IPS-18a (cell line): ENCODE data around the gene DEAF1.
"Not testable (repeated sequence)": the region's sequence is repeated elsewhere in the genome, so short reads cannot be mapped to it uniquely, and the experiment has no call there.

ENCODE experiments used
- H3K27ac ChIP-seq: one replicate; pipeline ENCODE4 v1.5.1; 2013; ENCODE audit warnings: low read length
- H3K27me3 ChIP-seq: one replicate; pipeline ENCODE4 v1.6.1; 2013; ENCODE audit warnings: mild to moderate bottlenecking, low read length; ENCODE audit not compliant: control insufficient read depth, insufficient read depth
- H3K36me3 ChIP-seq: one replicate; pipeline ENCODE4 v1.6.1; 2013; ENCODE audit warnings: low read depth, low read length; ENCODE audit not compliant: control insufficient read depth
- H3K4me1 ChIP-seq: one replicate; pipeline ENCODE4 v1.6.1; 2013; ENCODE audit warnings: low read depth, low read length; ENCODE audit not compliant: control insufficient read depth
- H3K4me3 ChIP-seq: one replicate; pipeline ENCODE4 v1.5.1; 2013; ENCODE audit warnings: low read length
- H3K9ac ChIP-seq: one replicate; pipeline ENCODE4 v1.6.1; 2013; ENCODE audit warnings: mild to moderate bottlenecking, low read length, moderate library complexity
- H3K9me3 ChIP-seq: one replicate; pipeline ENCODE4 v1.6.1; 2013; ENCODE audit warnings: low read depth, low read length; ENCODE audit not compliant: control insufficient read depth

The DEAF1 gene

GRCh38 chr11:695288-695537 lies 191 bp upstream of the DEAF1 start:
- Histone ChIP-seq H3K4me1 (no peaks in the 10 kb centered on the region), H3K4me3 (peak overlapping the region; percentile 88), H3K27me3 (no peaks in the 10 kb centered on the region)

GRCh38 chr11:693887-694562 lies 997 bp downstream of the DEAF1 start:
- H3K4me3 ChIP-seq = no peak overlapping the region
- peaks cover 3% of the 10 kb centered on the region for H3K36me3 ChIP-seq
- no peak overlapping the region for H3K9ac ChIP-seq
- no peaks in the 10 kb centered on the region for H3K27me3 ChIP-seq
- no peak overlapping the region for H3K27ac ChIP-seq
- H3K9me3 ChIP-seq = no peaks in the 10 kb centered on the region
- H3K4me1 ChIP-seq = no peaks in the 10 kb centered on the region

More at GRCh38 chr11:695288-695537, 191 bp upstream of the DEAF1 start:
- H3K9ac ChIP-seq = peak overlapping the region; percentile 93
- peaks cover 3% of the 10 kb centered on the region for H3K36me3 ChIP-seq
- peak overlapping the region; percentile 92 for H3K27ac ChIP-seq
- no peaks in the 10 kb centered on the region for H3K9me3 ChIP-seq

- Histone ChIP-seq H3K4me3 (no peak overlapping the region), H3K27ac (no peak overlapping the region), H3K36me3 (peaks cover 8% of the 10 kb centered on the region), H3K4me1 (no peaks in the 10 kb centered on the region), H3K9me3 (no peaks in the 10 kb centered on the region), H3K27me3 (no peaks in the 10 kb centered on the region), H3K9ac (no peak overlapping the region)
Measured at GRCh38 chr11:693415-693831, 1.6 kb downstream of the DEAF1 start.

GRCh38 chr11:692824-693414 lies 2.1 kb downstream of the DEAF1 start:
- H3K4me3 ChIP-seq = no peak overlapping the region
- no peak overlapping the region for H3K27ac ChIP-seq
- H3K9ac ChIP-seq = no peak overlapping the region
- peaks cover 13% of the 10 kb centered on the region for H3K36me3 ChIP-seq
- no peaks in the 10 kb centered on the region for H3K27me3 ChIP-seq
- no peaks in the 10 kb centered on the region for H3K9me3 ChIP-seq
- no peaks in the 10 kb centered on the region for H3K4me1 ChIP-seq

GRCh38 chr11:691710-692590 lies 3.1 kb downstream of the DEAF1 start:
- no peak overlapping the region for H3K27ac ChIP-seq
- H3K9ac ChIP-seq = no peak overlapping the region
- no peaks in the 10 kb centered on the region for H3K4me1 ChIP-seq
- H3K27me3 ChIP-seq = no peaks in the 10 kb centered on the region
- no peaks in the 10 kb centered on the region for H3K9me3 ChIP-seq
- H3K36me3 ChIP-seq = peaks cover 23% of the 10 kb centered on the region
- H3K4me3 ChIP-seq = no peak overlapping the region

GRCh38 chr11:690738-691633 lies 4.0 kb downstream of the DEAF1 start:
- H3K9ac ChIP-seq = no peak overlapping the region
- H3K27me3 ChIP-seq = no peaks in the 10 kb centered on the region
- H3K36me3 ChIP-seq = peaks cover 27% of the 10 kb centered on the region
- H3K27ac ChIP-seq = no peak overlapping the region
- no peaks in the 10 kb centered on the region for H3K9me3 ChIP-seq
- H3K4me1 ChIP-seq = no peaks in the 10 kb centered on the region
- H3K4me3 ChIP-seq = no peak overlapping the region

- not testable (repeated sequence) for H3K4me3 ChIP-seq, H3K4me1 ChIP-seq, H3K27me3 ChIP-seq, H3K27ac ChIP-seq, H3K9ac ChIP-seq, H3K9me3 ChIP-seq
- H3K36me3 ChIP-seq = peaks cover 27% of the 10 kb centered on the region
Measured at GRCh38 chr11:690244-690643, 4.8 kb downstream of the DEAF1 start.

GRCh38 chr11:689625-690024 lies 5.4 kb downstream of the DEAF1 start:
- H3K4me3 ChIP-seq = no peak overlapping the region
- H3K27me3 ChIP-seq = no peaks in the 10 kb centered on the region
- no peak overlapping the region for H3K27ac ChIP-seq
- no peaks in the 10 kb centered on the region for H3K9me3 ChIP-seq
- H3K36me3 ChIP-seq = peaks cover 29% of the 10 kb centered on the region
- H3K4me1 ChIP-seq = no peaks in the 10 kb centered on the region
- H3K9ac ChIP-seq = no peak overlapping the region

GRCh38 chr11:688681-689080 lies 6.3 kb downstream of the DEAF1 start:
- H3K27ac ChIP-seq = no peak overlapping the region
- H3K27me3 ChIP-seq = no peaks in the 10 kb centered on the region
- no peak overlapping the region for H3K4me3 ChIP-seq
- no peak overlapping the region for H3K9ac ChIP-seq
- peaks cover 3% of the 10 kb centered on the region for H3K4me1 ChIP-seq
- no peaks in the 10 kb centered on the region for H3K9me3 ChIP-seq
- peaks cover 33% of the 10 kb centered on the region for H3K36me3 ChIP-seq

- Histone ChIP-seq H3K9me3 (no peaks in the 10 kb centered on the region), H3K27ac (no peak overlapping the region), H3K9ac (no peak overlapping the region), H3K36me3 (peaks cover 39% of the 10 kb centered on the region), H3K4me1 (peaks cover 7% of the 10 kb centered on the region), H3K27me3 (no peaks in the 10 kb centered on the region), H3K4me3 (no peak overlapping the region)
Measured at GRCh38 chr11:687751-688150, 7.3 kb downstream of the DEAF1 start.
